T follicular helper cell (primary cell): Measurements from ENCODE around the gene SYTL2.
A peak's percentile ranks its signal among the peaks of the same experiment; 100 is the strongest.

Source experiments
- DNase-seq: peaks from one replicate; pipeline ENCODE4 v3.0.0-alpha.2; 2020; ENCODE audit warnings: low read depth

SYTL2 gene

DNA sequence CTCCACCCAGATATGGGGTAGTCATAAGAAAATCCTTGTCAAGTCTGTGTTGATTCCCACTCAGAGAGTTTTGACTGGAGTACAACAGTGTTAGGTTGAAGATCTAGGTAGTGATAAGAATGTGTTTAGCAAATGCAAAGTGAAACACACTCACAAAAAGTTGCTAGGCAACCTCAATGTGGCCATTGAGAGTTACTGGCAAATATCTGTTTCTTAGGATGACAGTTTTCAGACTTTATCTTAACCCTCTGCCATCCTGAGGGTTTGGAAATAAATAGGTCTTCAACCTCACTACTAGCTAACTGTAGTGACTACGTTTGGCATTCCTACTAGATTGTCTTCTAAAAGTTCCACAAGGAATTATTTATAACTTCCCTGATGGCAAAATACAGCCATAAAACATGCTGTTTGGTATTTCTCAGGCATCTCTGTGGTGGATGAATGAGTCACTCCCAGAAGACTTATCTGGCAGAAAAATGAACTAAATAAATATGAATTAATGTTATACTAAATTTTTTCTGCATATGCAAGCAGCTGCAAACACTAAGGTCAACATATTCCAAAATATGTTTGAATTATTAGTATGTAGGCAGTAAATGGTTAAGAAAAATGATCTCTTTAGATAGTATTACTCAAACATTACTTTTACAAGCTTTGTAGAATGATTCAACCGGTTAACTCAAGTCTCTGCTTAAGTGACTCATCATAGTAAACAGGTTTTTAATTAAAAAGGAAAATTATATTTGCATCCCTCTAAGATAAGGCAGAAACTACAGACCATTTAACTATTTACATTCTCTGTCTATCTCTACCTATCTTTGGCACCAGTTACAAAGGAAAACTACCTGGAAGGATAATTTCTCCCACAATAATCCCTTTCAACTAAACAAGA, 17.1 kb upstream of the SYTL2 start:
- no peak for DNase-seq

DNA sequence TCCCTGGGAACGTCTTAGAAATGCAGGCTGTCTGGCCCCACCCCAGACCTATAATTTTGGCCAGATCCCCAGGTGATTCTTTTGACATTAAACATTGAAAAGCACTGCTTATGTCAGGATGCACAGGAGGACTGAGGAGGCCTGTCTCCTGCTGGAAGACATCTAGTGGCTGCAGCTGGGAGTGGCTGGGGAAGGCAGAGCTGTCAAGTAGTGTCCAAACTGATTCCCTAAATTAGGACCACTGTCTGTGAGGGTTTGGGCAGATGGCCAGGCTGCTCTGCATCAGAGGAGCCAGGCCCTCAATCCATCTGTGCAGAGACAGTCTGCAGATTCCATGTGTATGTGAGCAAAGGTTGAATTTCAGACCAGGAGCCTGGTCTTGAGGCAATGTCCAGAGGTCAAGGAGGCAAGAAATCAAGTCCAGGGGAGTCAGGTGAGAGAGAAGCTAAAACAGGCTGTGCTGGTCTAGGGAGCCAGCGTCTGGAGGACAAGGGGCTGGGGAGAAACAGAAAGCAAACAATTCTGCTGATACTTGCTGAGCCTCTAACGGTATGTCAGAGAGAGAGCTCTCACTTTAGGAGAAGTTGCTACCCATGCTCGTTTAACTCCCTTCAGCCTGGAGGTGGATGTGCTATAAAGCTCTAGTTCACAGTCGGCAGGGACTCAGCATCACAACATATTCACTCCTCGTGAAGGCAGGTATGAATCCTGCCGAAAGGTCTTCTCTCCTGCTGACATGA, 15.3 kb upstream of the SYTL2 start:
- no peak for DNase-seq

DNA sequence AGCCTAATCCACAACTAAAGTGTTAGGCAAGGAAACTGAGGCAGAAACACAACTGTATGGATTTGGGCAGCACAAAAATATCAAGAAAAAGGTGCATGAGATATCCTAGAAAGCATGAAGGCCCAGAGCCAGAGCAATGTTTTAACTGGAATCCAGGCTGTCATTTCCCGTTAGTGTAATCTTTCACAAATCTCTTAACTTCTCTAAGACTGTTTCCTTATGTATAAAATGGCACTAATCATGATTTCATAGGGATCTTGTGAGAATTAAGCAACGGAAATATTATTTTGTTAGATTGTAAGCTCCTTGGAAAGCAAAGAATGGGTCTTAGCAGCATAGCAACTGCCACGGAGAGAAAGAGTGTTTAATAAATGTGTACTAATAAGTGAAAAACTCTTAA, 14.7 kb upstream of the SYTL2 start:
- no peak for DNase-seq

DNA sequence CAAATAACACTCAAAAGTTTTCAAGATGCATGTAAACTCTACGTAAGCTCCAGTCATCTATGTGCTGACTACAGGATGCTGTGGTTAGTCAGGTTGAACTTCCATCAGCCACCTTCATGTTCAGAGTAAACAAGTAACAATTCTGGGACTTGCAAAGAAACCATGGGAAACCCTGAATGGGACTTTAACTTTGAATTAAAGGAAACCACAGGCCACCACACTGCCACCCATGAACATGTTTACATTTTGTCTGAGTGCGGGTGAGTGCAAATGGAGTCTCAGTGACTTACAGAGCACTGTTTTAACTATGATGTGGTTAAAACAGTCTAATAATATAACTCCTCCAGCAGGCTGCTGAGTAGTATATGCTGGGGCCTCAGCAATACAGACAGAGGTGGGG, 12.9 kb upstream of the SYTL2 start:
- peak; percentile 73 for DNase-seq

DNA sequence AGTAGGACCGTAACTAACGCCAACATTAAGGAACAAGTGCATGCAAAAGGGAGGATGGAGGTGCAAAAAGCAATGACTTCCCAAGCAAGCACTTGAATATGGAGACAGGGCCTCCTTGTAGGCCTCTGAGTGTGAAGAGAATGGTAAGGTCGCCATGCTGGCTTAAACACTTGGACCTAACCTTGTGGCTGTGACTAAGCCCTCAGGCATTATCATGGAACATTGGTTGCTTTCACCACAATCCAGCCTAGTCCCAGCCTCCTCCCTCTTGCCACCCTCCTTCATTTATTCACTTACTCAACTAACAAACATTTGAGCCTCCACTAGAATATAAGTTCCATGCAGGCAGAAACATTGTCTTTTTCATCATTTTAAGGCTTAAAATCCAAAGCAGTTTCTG, 11.9 kb upstream of the SYTL2 start:
- no peak for DNase-seq

DNA sequence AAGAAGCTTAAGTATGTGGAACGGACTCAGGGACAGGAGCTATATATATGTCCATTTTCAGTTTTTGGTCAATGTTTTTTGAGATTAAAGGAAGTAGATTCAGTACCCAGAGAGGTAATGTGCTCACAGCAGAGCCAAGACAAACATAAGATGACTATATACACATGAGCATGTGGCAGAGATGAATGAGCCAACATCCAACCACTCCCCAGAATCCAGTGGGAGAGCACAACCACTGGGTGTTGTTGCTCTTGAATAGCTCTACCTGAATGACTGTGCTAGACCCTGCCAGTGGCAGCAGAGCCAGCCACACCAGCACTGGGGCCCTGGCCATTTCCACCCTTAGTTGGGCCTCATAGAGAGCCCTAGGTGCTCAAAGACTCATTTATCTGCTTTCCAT, 10.7 kb upstream of the SYTL2 start:
- no peak for DNase-seq

DNA sequence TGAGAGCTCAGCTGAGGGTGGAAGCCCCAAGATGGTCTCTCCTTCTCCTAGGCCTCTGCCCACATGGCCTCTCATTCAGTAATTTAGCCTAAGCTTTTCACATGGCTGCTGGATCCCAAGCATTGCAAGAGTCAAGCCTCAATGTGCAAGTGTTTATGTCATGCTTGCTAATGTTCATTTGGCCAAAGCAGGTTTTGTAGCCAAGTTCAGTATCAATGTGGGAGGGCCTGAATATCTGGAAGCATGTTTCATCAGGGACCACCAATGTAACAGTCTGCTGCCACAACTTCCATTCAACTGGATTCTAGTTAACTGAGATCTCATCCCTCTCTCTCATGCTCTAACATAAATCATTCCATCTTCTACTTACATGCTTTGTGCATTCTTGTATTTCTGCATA, 8.5 kb upstream of the SYTL2 start:
- DNase-seq, result no peak

DNA sequence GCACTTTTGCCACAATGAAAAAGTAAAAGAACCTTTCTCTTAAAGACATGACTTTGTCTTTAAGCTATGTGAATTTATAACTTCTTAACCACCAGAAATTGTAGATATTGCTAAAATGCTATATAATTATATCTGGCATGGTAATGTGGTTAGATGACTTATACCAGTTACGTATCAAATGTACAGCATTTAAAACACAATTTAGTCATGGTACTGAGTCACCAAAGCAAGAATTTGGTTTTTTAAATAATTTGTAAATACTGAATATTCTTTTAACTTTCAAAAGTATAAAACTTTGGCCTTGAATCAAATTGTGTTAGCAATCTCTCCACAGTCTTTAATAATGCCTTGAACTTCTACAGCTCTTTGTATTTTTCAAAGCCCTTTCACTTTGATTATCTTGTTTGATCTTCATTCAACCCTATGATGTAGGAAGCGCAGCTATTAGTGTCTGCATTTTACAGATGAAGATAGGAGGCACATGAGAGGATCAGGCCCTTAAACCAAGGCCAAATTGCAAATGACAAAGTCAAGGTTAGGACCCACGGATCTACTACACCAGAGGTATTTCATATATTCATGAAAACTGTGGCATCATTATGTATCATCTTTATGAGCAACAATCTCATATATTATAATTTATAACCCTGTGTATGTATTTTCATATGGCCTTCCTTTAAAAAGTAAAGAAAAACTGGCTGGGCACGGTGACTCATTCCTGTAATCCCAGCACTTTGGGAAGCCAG, 4.4 kb upstream of the SYTL2 start:
- DNase-seq, result no peak

DNA sequence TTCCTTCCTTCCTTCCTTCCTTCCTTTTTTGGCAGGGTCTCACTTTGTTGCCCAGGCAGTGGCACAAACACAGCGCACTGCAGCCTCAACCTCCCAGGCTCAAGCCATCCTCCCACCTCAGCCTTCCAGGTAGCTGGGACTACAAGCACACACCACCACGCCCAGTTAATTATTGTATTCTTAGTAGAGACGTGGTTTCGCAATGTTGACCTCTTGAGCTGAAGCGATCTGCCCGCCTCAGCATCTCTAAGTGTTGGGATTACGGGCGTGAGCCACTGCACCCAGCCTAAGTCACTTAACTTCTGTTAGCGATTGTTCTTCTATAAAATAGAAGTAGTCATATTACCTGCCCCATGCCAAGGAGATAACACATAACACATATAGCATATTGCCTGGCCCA, 2.8 kb upstream of the SYTL2 start:
- DNase-seq, result no peak

DNA sequence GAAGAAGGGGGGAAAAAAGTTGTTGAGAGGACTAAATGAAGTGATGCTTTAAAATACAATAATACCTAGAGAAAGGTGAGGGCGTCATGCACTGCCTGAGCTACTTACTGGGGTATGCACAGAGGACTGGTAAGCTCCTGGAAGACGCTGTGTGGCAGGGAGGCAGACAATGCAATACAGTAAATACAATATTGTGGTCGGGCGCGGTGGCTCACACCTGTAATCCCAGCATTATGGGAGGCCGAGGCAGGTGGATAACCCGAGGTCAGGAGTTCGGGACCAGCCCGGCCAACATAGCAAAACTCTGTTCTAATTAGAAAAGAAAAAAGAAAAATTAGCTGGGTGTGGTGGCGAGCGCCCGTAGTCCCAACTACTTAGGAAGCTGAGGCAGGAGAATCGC, 683 bp upstream of the SYTL2 start:
- DNase-seq, result no peak

DNA sequence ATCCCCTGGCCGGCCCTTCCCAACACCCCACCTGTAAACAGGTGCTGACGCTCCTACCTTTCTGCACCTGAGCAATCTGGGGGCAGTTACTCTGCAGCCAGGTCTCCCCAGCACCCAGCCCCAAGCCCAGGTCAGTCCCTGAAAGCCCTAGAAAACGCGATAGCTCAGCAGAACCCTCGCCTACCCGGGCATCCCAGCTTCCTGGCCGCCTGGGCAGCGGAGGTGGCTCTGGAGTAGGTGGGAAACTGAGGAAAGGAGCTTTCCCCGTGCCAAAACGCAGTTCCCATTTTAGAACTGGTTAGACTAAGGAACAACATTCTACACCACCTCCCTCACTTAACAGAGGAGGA, 445 bp downstream of the SYTL2 start:
- DNase-seq, result no peak

DNA sequence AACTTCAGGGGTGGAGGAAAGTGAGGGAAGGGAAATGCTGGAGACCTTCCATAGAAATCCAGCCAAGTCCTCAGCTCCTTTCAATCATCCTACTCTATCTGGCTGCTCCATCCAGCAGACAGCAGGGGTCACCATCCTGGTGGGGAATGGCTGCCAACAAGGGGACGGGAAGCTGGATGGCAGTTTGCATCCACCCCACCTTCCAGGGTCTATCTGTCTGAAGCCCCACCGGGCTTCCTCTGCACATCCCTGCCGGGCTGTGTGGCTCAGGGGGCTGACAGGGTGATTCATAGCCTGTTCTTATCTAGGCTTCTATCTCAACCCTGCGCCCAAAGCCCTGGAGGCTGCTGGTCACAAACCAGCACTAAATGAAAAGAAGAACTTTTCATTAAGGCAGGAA, 1.1 kb downstream of the SYTL2 start:
- DNase-seq, result no peak

DNA sequence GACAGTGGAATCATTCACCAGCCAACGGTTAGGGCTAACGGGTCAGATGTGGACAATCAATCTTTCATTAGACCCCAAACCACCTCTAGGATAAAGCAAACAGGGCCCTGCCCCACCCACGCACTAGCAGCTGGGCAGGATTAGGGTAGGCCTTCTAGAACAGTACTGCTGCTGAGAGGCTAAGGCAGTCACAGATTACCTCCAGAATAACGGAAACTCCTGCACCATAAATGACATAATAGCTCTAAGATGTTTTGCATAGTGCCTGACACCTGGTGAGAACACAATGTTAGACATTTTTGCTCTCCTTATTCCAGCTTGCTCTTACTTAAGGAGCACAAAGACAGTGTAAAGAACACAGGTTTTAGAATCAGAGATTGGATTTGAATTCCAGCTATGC, 1.8 kb downstream of the SYTL2 start:
- no peak for DNase-seq

DNA sequence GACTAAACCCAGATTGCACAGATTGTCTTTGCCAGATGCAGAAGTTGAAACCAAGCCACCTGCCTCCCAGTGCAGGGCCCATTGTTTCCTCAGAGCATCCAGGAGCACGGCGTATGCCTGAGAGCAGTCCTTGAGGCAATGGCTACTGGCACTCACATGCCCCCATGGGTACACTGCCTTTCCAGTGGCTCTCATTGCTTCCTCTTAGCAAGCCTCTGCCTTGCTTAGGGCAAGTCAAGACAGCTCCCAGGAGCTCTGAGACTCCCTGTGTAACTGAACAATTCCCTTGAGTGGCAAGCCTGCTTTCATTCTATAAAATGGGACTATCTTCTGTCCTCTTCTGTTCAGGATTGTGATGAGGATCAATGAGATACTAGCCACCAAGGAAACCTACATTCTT, 4.1 kb downstream of the SYTL2 start:
- DNase-seq, result no peak

DNA sequence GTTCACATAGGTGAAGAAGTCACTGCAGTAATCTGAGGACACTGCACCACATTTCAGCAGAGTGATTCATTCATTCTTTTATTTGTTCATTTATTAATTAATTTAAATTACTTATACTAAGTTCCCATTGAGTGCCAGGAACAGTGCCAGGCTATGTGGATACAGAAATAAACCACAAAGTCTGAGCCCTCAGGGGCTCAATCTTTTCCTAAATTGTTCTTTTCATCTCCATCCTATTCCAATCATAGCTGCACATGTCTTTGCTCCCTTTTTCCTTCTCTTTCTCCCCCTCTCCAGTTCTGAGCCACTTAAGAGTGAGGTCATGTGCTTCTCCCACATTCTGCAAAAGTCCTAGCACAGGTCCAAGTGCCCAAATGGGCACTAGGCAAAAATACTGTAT, 4.9 kb downstream of the SYTL2 start:
- no peak for DNase-seq

DNA sequence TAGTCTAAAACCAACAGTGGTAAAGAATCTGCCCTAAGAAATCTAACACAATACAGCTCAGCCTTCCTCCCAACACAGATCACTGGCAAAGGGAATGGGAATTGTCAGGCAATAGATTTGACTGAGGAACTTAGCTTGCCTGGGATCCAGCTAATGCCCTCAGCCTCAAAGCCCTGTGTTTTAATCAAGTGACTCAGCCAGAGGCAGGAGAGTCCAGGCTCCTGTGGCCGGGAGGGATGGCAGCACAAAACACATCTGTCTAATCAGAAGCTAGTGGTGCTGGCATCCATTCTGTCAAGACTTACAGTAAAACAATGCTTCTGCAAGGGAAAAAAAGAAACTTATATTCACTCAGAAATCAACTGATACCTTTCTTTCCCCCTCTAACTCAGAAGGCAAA, 5.6 kb downstream of the SYTL2 start:
- DNase-seq, result no peak

DNA sequence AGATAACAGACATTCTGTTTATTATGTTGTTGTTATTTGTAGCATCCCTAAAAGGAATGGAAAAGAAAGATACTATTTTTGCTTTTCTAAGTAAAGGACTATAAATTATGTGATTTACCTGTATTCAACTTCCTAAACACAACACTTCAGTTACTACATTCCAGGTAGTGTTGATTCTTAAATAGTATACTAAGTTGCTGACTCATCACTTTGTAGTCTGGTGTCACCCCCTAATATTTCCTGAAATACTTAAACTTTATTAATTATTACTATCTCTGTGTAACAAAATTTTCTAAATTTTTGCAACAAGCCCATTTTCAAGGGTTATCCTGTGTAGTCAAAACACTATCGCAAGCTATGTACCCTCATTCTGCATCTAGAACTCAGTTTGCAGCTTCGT, 7.0 kb downstream of the SYTL2 start:
- no peak for DNase-seq

DNA sequence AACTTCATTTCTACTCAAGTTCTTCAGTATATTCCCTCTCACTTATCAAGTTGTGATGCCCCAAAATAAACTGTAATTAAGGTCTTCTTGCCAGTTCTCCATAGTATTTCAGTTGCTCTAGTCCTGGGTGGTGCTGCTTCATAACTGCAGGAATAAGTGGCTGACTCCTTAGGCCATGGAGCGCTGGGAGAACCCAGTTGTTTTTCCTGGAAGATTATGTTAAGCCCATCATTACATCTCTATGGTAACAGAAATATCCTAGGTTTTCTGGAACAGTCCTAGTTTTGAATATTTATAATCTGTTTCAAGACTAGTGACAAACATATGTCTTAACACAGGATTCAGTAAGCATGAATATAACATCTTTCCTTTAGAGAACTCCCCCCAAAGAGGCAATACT, 7.6 kb downstream of the SYTL2 start:
- no peak for DNase-seq

DNA sequence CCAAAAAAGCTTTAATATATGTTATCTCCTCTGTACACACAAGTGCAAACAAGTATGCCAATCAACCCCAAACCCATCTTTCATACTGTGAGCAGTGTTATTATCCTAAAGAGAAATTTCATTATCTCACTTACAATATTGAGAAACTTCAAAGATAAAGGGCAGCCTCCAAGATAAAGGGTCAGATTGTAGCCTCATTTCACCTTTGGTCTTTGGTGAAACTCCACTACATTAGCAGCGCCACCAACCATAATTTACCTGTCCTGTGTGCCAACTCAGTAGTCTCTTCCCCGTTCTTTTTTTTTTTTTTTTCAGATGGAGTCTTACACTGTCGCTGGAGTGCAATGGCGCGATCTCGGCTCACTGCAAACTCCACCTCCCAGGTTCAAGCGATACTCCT, 9.4 kb downstream of the SYTL2 start:
- no peak for DNase-seq

DNA sequence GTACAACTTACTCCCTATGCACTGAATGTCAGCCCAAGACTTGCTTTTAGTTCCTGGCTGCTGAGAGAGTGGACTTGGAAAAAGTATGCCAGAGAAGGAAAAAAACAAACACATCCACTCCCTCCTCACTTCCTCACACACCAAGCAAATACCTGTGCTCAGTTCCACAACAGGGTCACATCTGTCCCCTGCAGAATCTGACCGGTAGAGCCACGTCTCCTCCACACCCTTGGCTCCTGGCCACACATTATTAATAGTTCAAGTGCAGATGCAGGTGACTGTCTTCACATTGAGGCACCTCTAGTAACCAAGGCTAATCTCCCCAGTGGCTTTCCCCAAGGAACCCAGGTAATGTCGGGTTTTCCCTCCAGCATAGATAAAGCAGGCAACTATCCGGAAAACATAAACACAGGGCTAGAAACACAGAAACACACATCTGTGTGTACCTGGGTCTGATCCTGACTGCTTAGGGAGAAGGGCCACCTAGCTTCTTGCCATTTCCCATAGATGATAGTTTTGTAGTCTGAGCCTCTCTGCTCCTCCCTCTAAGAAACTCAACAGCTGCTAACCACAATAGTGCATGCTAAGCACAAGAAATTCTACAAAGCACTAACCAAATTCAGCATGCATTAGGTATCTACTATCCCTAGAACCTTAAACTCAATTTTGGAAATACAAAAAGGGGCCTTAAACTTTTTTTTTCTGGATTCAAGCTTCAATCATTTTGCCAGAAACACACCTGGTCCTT, 10.2 kb downstream of the SYTL2 start:
- DNase-seq, result no peak

DNA sequence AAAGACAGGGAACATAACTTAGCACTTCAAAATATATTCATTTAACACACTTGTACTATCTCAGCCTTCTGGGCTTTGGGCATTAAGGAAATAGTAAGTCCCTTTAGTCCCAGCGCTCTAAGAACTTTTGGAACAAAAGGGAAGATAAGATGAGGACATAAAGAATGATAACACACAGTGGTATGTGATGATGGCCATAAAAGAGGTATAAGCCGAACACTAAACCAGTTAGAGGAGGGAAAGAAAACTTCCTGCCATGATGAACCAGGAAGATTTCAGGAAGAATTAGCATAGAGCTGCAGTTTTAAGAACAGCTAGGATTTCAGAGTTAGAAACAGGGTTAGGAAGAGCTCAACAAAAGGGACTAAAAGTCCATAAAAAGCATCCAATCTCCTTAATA, 11.8 kb downstream of the SYTL2 start:
- no peak for DNase-seq

DNA sequence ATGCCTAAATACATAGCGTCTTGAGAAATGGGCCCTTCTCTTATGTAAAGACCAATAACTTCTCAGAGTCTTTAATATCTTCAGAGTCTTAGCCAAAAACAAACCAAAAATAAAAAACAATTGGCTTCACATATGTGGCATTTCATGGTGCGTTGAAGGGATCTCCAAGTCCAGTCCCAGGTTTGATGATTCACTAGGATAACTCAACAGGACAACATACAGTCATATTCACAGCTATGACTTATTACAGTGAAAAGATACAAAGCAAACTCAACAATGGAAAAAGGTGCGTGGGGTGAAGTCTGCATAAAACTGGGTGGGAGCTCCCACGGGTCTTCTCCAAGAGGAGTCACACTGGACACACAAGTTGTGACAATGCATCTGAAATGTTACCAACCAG, 12.6 kb downstream of the SYTL2 start:
- no peak for DNase-seq
